Measurements from ENCODE around the gene REP15. TPM values are rescaled to one million over a fixed set of nuclear protein-coding genes. Genes with fewer than 3 reads are reported as not detected.
"Not testable (repeated sequence)": the region's sequence is repeated elsewhere in the genome, so short reads cannot be mapped to it uniquely, and the experiment has no call there.

REP15 gene
- polyA plus RNA-seq (2013, experiment 1 of 2): 1.8 TPM
- 0.81 TPM for polyA plus RNA-seq (2013, experiment 2 of 2)

GRCh38 chr12:27696293-27696652, at the start of gene REP15:
Gene REP15 (plus strand): TSS chr12:27696447. CDS start chr12:27696563, 116 bp downstream.
- peaks cover 52% of the 10 kb centered on the region for H3K36me3 ChIP-seq (ENCODE audit: control insufficient read depth, insufficient read depth, low read length)
- H3K4me1 ChIP-seq (ENCODE audit: control insufficient read depth, insufficient read depth, low read length, poor library complexity, severe bottlenecking): no peaks in the 10 kb centered on the region
- no peaks in the 10 kb centered on the region for H3K9me3 ChIP-seq (ENCODE audit: control insufficient read depth, low read length)
- H3K27ac ChIP-seq (ENCODE audit: low read depth, low read length, severe bottlenecking): peak within 1 kb of the TSS; percentile 33
- no peak within 1 kb of the TSS for H3K4me3 ChIP-seq (ENCODE audit: extremely low read depth, insufficient read depth, low read length, poor library complexity, severe bottlenecking)
- 94 to 100% methylated on average over 3 to 5 of the region's 5 CpGs for WGBS, 2 experiments (ENCODE audit: insufficient coverage in 2 of 2)

GRCh38 chr12:27650011-27650410, 46.2 kb upstream of the REP15 start:
- Histone ChIP-seq H3K9me3 (ENCODE audit: control insufficient read depth, low read length) (no peaks in the 10 kb centered on the region), H3K36me3 (ENCODE audit: control insufficient read depth, insufficient read depth, low read length) (peaks cover 67% of the 10 kb centered on the region), H3K27ac (ENCODE audit: low read depth, low read length, severe bottlenecking) (no peak overlapping the region), H3K4me3 (ENCODE audit: extremely low read depth, insufficient read depth, low read length, poor library complexity, severe bottlenecking) (no peak overlapping the region), H3K4me1 (ENCODE audit: control insufficient read depth, insufficient read depth, low read length, poor library complexity, severe bottlenecking) (peaks cover 6% of the 10 kb centered on the region)
- no CpG with 5 or more reads among the region's 1 CpG for WGBS, 2 experiments (ENCODE audit: insufficient coverage in 2 of 2)

GRCh38 chr12:27651201-27651600, 45.0 kb upstream of the REP15 start:
- WGBS, 2 experiments (ENCODE audit: insufficient coverage in 2 of 2): no CpG with 5 or more reads among the region's 1 CpG
- peaks cover 62% of the 10 kb centered on the region for H3K36me3 ChIP-seq (ENCODE audit: control insufficient read depth, insufficient read depth, low read length)
- no peak overlapping the region for H3K4me3 ChIP-seq (ENCODE audit: extremely low read depth, insufficient read depth, low read length, poor library complexity, severe bottlenecking)
- H3K9me3 ChIP-seq (ENCODE audit: control insufficient read depth, low read length): no peaks in the 10 kb centered on the region
- H3K27ac ChIP-seq (ENCODE audit: low read depth, low read length, severe bottlenecking): no peak overlapping the region
- H3K4me1 ChIP-seq (ENCODE audit: control insufficient read depth, insufficient read depth, low read length, poor library complexity, severe bottlenecking): no peaks in the 10 kb centered on the region

GRCh38 chr12:27652174-27652763, 44.0 kb upstream of the REP15 start:
- H3K4me3 ChIP-seq (ENCODE audit: extremely low read depth, insufficient read depth, low read length, poor library complexity, severe bottlenecking): no peak overlapping the region
- no CpG with 5 or more reads among the region's 1 CpG for WGBS, 2 experiments (ENCODE audit: insufficient coverage in 2 of 2)
- H3K4me1 ChIP-seq (ENCODE audit: control insufficient read depth, insufficient read depth, low read length, poor library complexity, severe bottlenecking): no peaks in the 10 kb centered on the region
- H3K27ac ChIP-seq (ENCODE audit: low read depth, low read length, severe bottlenecking): no peak overlapping the region
- H3K36me3 ChIP-seq (ENCODE audit: control insufficient read depth, insufficient read depth, low read length): peaks cover 63% of the 10 kb centered on the region
- no peaks in the 10 kb centered on the region for H3K9me3 ChIP-seq (ENCODE audit: control insufficient read depth, low read length)

- Histone ChIP-seq H3K4me1 (ENCODE audit: control insufficient read depth, insufficient read depth, low read length, poor library complexity, severe bottlenecking) (no peaks in the 10 kb centered on the region), H3K4me3 (ENCODE audit: extremely low read depth, insufficient read depth, low read length, poor library complexity, severe bottlenecking) (no peak overlapping the region), H3K9me3 (ENCODE audit: control insufficient read depth, low read length) (no peaks in the 10 kb centered on the region), H3K36me3 (ENCODE audit: control insufficient read depth, insufficient read depth, low read length) (peaks cover 66% of the 10 kb centered on the region), H3K27ac (ENCODE audit: low read depth, low read length, severe bottlenecking) (no peak overlapping the region)
Measured at GRCh38 chr12:27653661-27654060, 42.6 kb upstream of the REP15 start.

- not testable (repeated sequence) for H3K4me1 ChIP-seq (ENCODE audit: control insufficient read depth, insufficient read depth, low read length, poor library complexity, severe bottlenecking); H3K27ac ChIP-seq (ENCODE audit: low read depth, low read length, severe bottlenecking); H3K9me3 ChIP-seq (ENCODE audit: control insufficient read depth, low read length); H3K4me3 ChIP-seq (ENCODE audit: extremely low read depth, insufficient read depth, low read length, poor library complexity, severe bottlenecking)
- 100% methylated on average over 2 of the region's 3 CpGs; no CpG with 5 or more reads in 1 of the 2 experiments for WGBS, 2 experiments (ENCODE audit: insufficient coverage in 2 of 2)
- H3K36me3 ChIP-seq (ENCODE audit: control insufficient read depth, insufficient read depth, low read length): peaks cover 69% of the 10 kb centered on the region
Measured at GRCh38 chr12:27655476-27655875, 40.8 kb upstream of the REP15 start.

- no peaks in the 10 kb centered on the region for H3K9me3 ChIP-seq (ENCODE audit: control insufficient read depth, low read length)
- WGBS, 2 experiments (ENCODE audit: insufficient coverage in 2 of 2): no CpG with 5 or more reads among the region's 4 CpGs
- peaks cover 79% of the 10 kb centered on the region for H3K36me3 ChIP-seq (ENCODE audit: control insufficient read depth, insufficient read depth, low read length)
- H3K27ac ChIP-seq (ENCODE audit: low read depth, low read length, severe bottlenecking): no peak overlapping the region
- H3K4me1 ChIP-seq (ENCODE audit: control insufficient read depth, insufficient read depth, low read length, poor library complexity, severe bottlenecking): no peaks in the 10 kb centered on the region
- no peak overlapping the region for H3K4me3 ChIP-seq (ENCODE audit: extremely low read depth, insufficient read depth, low read length, poor library complexity, severe bottlenecking)
Measured at GRCh38 chr12:27657296-27657695, 39.0 kb upstream of the REP15 start.

GRCh38 chr12:27665704-27666103, 30.5 kb upstream of the REP15 start:
- peaks cover 82% of the 10 kb centered on the region for H3K36me3 ChIP-seq (ENCODE audit: control insufficient read depth, insufficient read depth, low read length)
- H3K27ac ChIP-seq (ENCODE audit: low read depth, low read length, severe bottlenecking): no peak overlapping the region
- H3K4me1 ChIP-seq (ENCODE audit: control insufficient read depth, insufficient read depth, low read length, poor library complexity, severe bottlenecking): no peaks in the 10 kb centered on the region
- no peaks in the 10 kb centered on the region for H3K9me3 ChIP-seq (ENCODE audit: control insufficient read depth, low read length)
- H3K4me3 ChIP-seq (ENCODE audit: extremely low read depth, insufficient read depth, low read length, poor library complexity, severe bottlenecking): no peak overlapping the region
- 100% methylated on average over 1 of the region's 3 CpGs; no CpG with 5 or more reads in 1 of the 2 experiments for WGBS, 2 experiments (ENCODE audit: insufficient coverage in 2 of 2)

GRCh38 chr12:27666510-27666909, 29.7 kb upstream of the REP15 start:
- Histone ChIP-seq H3K9me3 (ENCODE audit: control insufficient read depth, low read length) (no peaks in the 10 kb centered on the region), H3K27ac (ENCODE audit: low read depth, low read length, severe bottlenecking) (no peak overlapping the region), H3K4me1 (ENCODE audit: control insufficient read depth, insufficient read depth, low read length, poor library complexity, severe bottlenecking) (no peaks in the 10 kb centered on the region), H3K4me3 (ENCODE audit: extremely low read depth, insufficient read depth, low read length, poor library complexity, severe bottlenecking) (no peak overlapping the region), H3K36me3 (ENCODE audit: control insufficient read depth, insufficient read depth, low read length) (peaks cover 81% of the 10 kb centered on the region)
- WGBS, 2 experiments (ENCODE audit: insufficient coverage in 2 of 2): 50% methylated on average over 2 of the region's 3 CpGs; no CpG with 5 or more reads in 1 of the 2 experiments

GRCh38 chr12:27667540-27667939, 28.7 kb upstream of the REP15 start:
- H3K36me3 ChIP-seq (ENCODE audit: control insufficient read depth, insufficient read depth, low read length): peaks cover 77% of the 10 kb centered on the region
- no peaks in the 10 kb centered on the region for H3K4me1 ChIP-seq (ENCODE audit: control insufficient read depth, insufficient read depth, low read length, poor library complexity, severe bottlenecking)
- H3K27ac ChIP-seq (ENCODE audit: low read depth, low read length, severe bottlenecking): no peak overlapping the region
- no peaks in the 10 kb centered on the region for H3K9me3 ChIP-seq (ENCODE audit: control insufficient read depth, low read length)
- WGBS, 2 experiments (ENCODE audit: insufficient coverage in 2 of 2): 95 to 98% methylated on average over 4 of the region's 6 CpGs
- H3K4me3 ChIP-seq (ENCODE audit: extremely low read depth, insufficient read depth, low read length, poor library complexity, severe bottlenecking): no peak overlapping the region

- Histone ChIP-seq H3K27ac (ENCODE audit: low read depth, low read length, severe bottlenecking) (no peak overlapping the region), H3K4me1 (ENCODE audit: control insufficient read depth, insufficient read depth, low read length, poor library complexity, severe bottlenecking) (no peaks in the 10 kb centered on the region), H3K36me3 (ENCODE audit: control insufficient read depth, insufficient read depth, low read length) (peaks cover 80% of the 10 kb centered on the region), H3K9me3 (ENCODE audit: control insufficient read depth, low read length) (no peaks in the 10 kb centered on the region), H3K4me3 (ENCODE audit: extremely low read depth, insufficient read depth, low read length, poor library complexity, severe bottlenecking) (no peak overlapping the region)
- 94 to 95% methylated on average over 2 to 3 of the region's 4 CpGs for WGBS, 2 experiments (ENCODE audit: insufficient coverage in 2 of 2)
Measured at GRCh38 chr12:27672051-27672450, 24.2 kb upstream of the REP15 start.
